Suprapubic skin (tissue), 4 donors: ENCODE data around the gene ADAM8. TPM values are rescaled to one million over a fixed set of nuclear protein-coding genes. Genes with fewer than 3 reads are reported as not detected.

Experiments
- DNase-seq, 2 donors: peaks; one replicate each; pipeline ENCODE4 v3.0.0-alpha.2; 2019; ENCODE audit warnings: low spot score in 2 of 2
- H3K27ac ChIP-seq: fragments of 200-600 bp; sonication (generic); one replicate; pipeline ENCODE4 v1.5.1; 2019
- H3K27me3 ChIP-seq: fragments of 200-600 bp; sonication (generic); one replicate; pipeline ENCODE4 v1.5.1; 2019
- H3K36me3 ChIP-seq: fragments of 200-600 bp; sonication (generic); one replicate; pipeline ENCODE4 v1.5.1; 2019
- H3K4me1 ChIP-seq: fragments of 200-600 bp; sonication (generic); one replicate; pipeline ENCODE4 v1.5.1; 2019
- H3K4me3 ChIP-seq: fragments of 200-600 bp; sonication (generic); one replicate; pipeline ENCODE4 v1.5.1; 2019; ENCODE audit warnings: mild to moderate bottlenecking
- H3K9me3 ChIP-seq: fragments of 200-600 bp; sonication (generic); one replicate; pipeline ENCODE4 v1.5.1; 2019
- CTCF ChIP-seq, 2 donors: fragments of 200-600 bp in 1 of 2; fragments of 450-650 bp in 1 of 2; sonication (generic) in 1 of 2; IDR thresholded peaks; one replicate each; pipeline ENCODE4 v1.5.1; 2016 to 2019; ENCODE audit warnings: antibody characterized with exemption in 2 of 2, mild to moderate bottlenecking in 1 of 2, moderate library complexity in 1 of 2
- EP300 ChIP-seq: sonication (generic); formaldehyde crosslinking; IDR thresholded peaks from one replicate; pipeline ENCODE4 v1.6.1; 2017; ENCODE audit warnings: antibody characterized with exemption
- POLR2A ChIP-seq, 2 donors: fragments of 450-650 bp; IDR thresholded peaks; one replicate each; pipeline ENCODE4 v1.6.1; 2017; ENCODE audit warnings: antibody characterized with exemption in 2 of 2, mild to moderate bottlenecking in 2 of 2, moderate library complexity in 2 of 2
- POLR2AphosphoS5 ChIP-seq, 3 donors: sonication (generic); formaldehyde crosslinking; IDR thresholded peaks; one replicate each; pipeline ENCODE4 v1.6.1; 2017; ENCODE audit warnings: antibody characterized with exemption in 3 of 3
- whole genome bisulfite sequencing: methylation state at CpG from one replicate; pipeline ENCODE4 v1.1.5; 2018; 5-methylcytosine and 5-hydroxymethylcytosine counted together
- total RNA-seq, 4 donors: library from RNA; depleted of rRNA; stranded (reverse); fragments of >200 nt; gene quantifications; one replicate each; pipeline ENCODE4 v1.1.0, GENCODE V29; 2016

ADAM8 gene
- total RNA-seq, 4 donors from 2014 or later, result 3.0 to 18.4 (median 4.1) TPM

GRCh38 chr10:133252223-133252552, 24.5 kb downstream of the ADAM8 start:
- no peaks in the 10 kb centered on the region for H3K36me3 ChIP-seq
- H3K4me1 ChIP-seq, result peaks cover 1% of the 10 kb centered on the region
- DNase-seq, result no peak
- TF ChIP-seq POLR2AphosphoS5 (IDR thresholded peaks at IDR 0.05), result no peak
- no peak for TF ChIP-seq POLR2A (IDR thresholded peaks at IDR 0.05)
- no peak for TF ChIP-seq CTCF (IDR thresholded peaks at IDR 0.05)
- TF ChIP-seq EP300, result no peak
- WGBS, result 67% methylated on average over 11 of the region's 12 CpGs
- no peaks in the 10 kb centered on the region for H3K9me3 ChIP-seq
- no peak overlapping the region for H3K27ac ChIP-seq
- no peak overlapping the region for H3K4me3 ChIP-seq
- peaks cover 40% of the 10 kb centered on the region for H3K27me3 ChIP-seq

GRCh38 chr10:133251388-133252222, 25.1 kb downstream of the ADAM8 start:
- no peak for DNase-seq
- Histone ChIP-seq H3K4me1 (no peaks in the 10 kb centered on the region), H3K27me3 (peaks cover 46% of the 10 kb centered on the region), H3K36me3 (no peaks in the 10 kb centered on the region), H3K9me3 (no peaks in the 10 kb centered on the region), H3K27ac (no peak overlapping the region), H3K4me3 (no peak overlapping the region)
- WGBS, result 77% methylated on average over 11 of the region's 28 CpGs
- no peak for TF ChIP-seq POLR2A (IDR thresholded peaks at IDR 0.05)
- no peak for TF ChIP-seq CTCF (IDR thresholded peaks at IDR 0.05)
- no peak for TF ChIP-seq EP300
- no peak for TF ChIP-seq POLR2AphosphoS5 (IDR thresholded peaks at IDR 0.05)

- WGBS, result 59% methylated on average over 11 of the region's 11 CpGs
- Histone ChIP-seq H3K9me3 (no peaks in the 10 kb centered on the region), H3K4me3 (no peak overlapping the region), H3K27ac (no peak overlapping the region), H3K36me3 (no peaks in the 10 kb centered on the region), H3K27me3 (peaks cover 60% of the 10 kb centered on the region), H3K4me1 (no peaks in the 10 kb centered on the region)
- no peak for DNase-seq
- TF ChIP-seq EP300, result no peak
- TF ChIP-seq POLR2AphosphoS5 (IDR thresholded peaks at IDR 0.05), result no peak
- no peak for TF ChIP-seq CTCF (IDR thresholded peaks at IDR 0.05)
- TF ChIP-seq POLR2A (IDR thresholded peaks at IDR 0.05), result no peak
These were observed 26.5 kb downstream of the ADAM8 start for GRCh38 chr10:133249975-133250754.

GRCh38 chr10:133249094-133249780, 27.4 kb downstream of the ADAM8 start:
- Histone ChIP-seq H3K9me3 (no peaks in the 10 kb centered on the region), H3K27me3 (peaks cover 69% of the 10 kb centered on the region), H3K36me3 (no peaks in the 10 kb centered on the region), H3K27ac (no peak overlapping the region), H3K4me1 (no peaks in the 10 kb centered on the region), H3K4me3 (no peak overlapping the region)
- 60% methylated on average over 7 of the region's 21 CpGs for WGBS
- no peak for DNase-seq
- TF ChIP-seq POLR2AphosphoS5 (IDR thresholded peaks at IDR 0.05) (no peak), EP300 (no peak), CTCF (IDR thresholded peaks at IDR 0.05) (no peak)

- Histone ChIP-seq H3K4me3 (no peak overlapping the region), H3K9me3 (no peaks in the 10 kb centered on the region), H3K36me3 (no peaks in the 10 kb centered on the region), H3K27ac (no peak overlapping the region), H3K27me3 (peaks cover 78% of the 10 kb centered on the region), H3K4me1 (no peaks in the 10 kb centered on the region)
- no CpG with 5 or more reads among the region's 12 CpGs for WGBS
- DNase-seq, result no peak
- TF ChIP-seq CTCF (IDR thresholded peaks at IDR 0.05) (no peak), EP300 (no peak), POLR2AphosphoS5 (IDR thresholded peaks at IDR 0.05) (no peak), POLR2A (IDR thresholded peaks at IDR 0.05) (no peak)
These were observed 28.3 kb downstream of the ADAM8 start for GRCh38 chr10:133248334-133248715.
